ENCODE measurements around the gene NEK3.
"Not testable (repeated sequence)": the region's sequence is repeated elsewhere in the genome, so short reads cannot be mapped to it uniquely, and the experiment has no call there.

NEK3 gene

GRCh38 chr13:52109116-52109670 lies 50.2 kb downstream of the NEK3 start:
- no peak overlapping the region for H3K4me3 ChIP-seq (ENCODE audit: control insufficient read depth, low read depth, low read length)
- TF ChIP-seq, protein P1, sequence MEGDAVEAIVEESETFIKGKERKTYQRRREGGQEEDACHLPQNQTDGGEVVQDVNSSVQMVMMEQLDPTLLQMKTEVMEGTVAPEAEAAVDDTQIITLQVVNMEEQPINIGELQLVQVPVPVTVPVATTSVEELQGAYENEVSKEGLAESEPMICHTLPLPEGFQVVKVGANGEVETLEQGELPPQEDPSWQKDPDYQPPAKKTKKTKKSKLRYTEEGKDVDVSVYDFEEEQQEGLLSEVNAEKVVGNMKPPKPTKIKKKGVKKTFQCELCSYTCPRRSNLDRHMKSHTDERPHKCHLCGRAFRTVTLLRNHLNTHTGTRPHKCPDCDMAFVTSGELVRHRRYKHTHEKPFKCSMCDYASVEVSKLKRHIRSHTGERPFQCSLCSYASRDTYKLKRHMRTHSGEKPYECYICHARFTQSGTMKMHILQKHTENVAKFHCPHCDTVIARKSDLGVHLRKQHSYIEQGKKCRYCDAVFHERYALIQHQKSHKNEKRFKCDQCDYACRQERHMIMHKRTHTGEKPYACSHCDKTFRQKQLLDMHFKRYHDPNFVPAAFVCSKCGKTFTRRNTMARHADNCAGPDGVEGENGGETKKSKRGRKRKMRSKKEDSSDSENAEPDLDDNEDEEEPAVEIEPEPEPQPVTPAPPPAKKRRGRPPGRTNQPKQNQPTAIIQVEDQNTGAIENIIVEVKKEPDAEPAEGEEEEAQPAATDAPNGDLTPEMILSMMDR (IDR thresholded peaks at IDR 0.05; ENCODE audit: control insufficient read depth, insufficient read depth, low read depth, low read length, missing control alignments) = no peak
- DNase-seq (ENCODE audit: low read depth) = no peak

DNA sequence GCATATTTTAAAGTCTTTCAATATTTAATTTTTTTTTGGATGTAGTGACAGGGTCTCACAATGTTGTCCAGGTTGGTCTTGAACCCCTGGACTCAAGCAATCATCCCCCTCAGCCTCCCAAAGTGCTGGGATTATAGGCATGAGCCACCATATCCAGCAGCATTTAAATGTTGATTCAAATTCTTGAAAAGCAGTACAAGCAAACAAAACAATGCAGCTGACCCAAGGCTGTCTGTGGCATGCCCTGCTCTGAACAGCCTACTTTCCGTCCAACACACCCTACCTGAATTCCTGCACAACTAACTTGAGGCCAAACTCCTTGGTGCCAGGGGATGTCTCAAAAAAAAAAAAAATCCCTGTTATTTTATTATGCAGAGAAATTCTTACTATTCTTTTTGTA lies 53.6 kb downstream of the NEK3 start:
- TF ChIP-seq, protein P1 (IDR thresholded peaks at IDR 0.05; ENCODE audit: control insufficient read depth, insufficient read depth, low read depth, low read length, missing control alignments) = no peak
- DNase-seq (ENCODE audit: low read depth) = no peak
- H3K4me3 ChIP-seq (ENCODE audit: control insufficient read depth, low read depth, low read length) = no peak overlapping the region

DNA sequence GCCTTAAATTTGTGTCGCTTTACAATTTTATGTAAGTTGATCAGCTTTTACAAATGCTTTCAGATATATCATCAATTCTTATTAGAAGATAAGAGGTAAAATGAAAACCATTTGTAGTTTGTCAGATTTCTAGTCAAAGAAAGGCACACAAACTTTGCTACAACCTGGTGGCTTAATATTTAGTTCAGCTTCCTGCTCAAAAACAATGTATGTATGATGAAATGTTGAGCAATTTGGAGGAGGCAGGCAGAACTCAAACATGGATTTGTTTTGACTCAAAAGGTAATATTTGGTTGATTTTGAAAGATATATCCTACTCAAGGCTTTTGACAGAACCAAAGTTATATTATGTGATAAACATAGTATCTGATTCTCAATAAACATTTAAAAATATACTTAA lies 54.8 kb downstream of the NEK3 start:
- TF ChIP-seq, protein P1 (IDR thresholded peaks at IDR 0.05; ENCODE audit: control insufficient read depth, insufficient read depth, low read depth, low read length, missing control alignments) = no peak
- H3K4me3 ChIP-seq (ENCODE audit: control insufficient read depth, low read depth, low read length) = no peak overlapping the region
- DNase-seq (ENCODE audit: low read depth) = no peak

DNA sequence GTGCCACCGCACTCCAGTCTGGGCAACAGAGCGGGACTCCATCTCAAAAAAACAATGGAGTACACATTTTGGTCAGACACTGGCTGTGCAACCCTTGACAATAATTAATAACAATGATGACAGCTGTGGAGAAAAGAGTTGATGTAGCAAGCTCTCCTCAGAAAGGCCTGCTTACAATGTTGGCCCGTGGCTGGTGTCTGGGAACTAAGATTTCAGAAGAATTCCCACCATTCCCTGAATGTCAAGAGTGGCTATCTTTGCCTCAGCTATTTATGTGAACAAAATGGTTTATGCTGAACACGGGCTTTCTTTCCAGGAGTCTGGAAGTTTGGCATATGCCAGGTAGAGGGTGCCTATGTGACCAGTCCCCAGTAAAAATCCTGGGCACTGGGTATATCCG lies 56.0 kb downstream of the NEK3 start:
- no peak overlapping the region for H3K4me3 ChIP-seq (ENCODE audit: control insufficient read depth, low read depth, low read length)
- no peak for DNase-seq (ENCODE audit: low read depth)
- TF ChIP-seq, protein P1 (IDR thresholded peaks at IDR 0.05; ENCODE audit: control insufficient read depth, insufficient read depth, low read depth, low read length, missing control alignments) = no peak

DNA sequence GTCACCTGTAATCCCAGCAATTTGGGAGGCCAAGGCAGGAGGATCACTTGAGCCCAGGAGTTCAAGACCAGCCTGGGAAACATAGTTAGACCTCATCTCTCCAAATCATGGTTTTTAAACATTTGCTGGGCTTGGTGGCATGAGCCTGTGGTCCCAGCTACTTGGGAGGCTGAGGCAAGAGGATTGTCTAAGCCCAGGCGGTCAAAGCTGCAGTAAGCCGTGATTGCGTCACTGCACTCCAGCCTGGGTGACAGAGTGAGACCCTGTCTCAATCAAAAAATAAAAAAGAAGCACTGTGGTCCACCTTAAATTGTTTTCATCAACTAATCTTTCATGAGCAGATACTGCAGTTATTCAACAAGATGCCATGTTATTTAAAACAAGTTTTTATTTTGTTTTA lies 57.0 kb downstream of the NEK3 start:
- not testable (repeated sequence) for DNase-seq (ENCODE audit: low read depth); H3K4me3 ChIP-seq (ENCODE audit: control insufficient read depth, low read depth, low read length)

GRCh38 chr13:52097197-52097596 lies 62.2 kb downstream of the NEK3 start:
- DNase-seq (ENCODE audit: low read depth) = no peak
- TF ChIP-seq, protein P1 (IDR thresholded peaks at IDR 0.05; ENCODE audit: control insufficient read depth, insufficient read depth, low read depth, low read length, missing control alignments) = no peak
- H3K4me3 ChIP-seq (ENCODE audit: control insufficient read depth, low read depth, low read length) = no peak overlapping the region

DNA sequence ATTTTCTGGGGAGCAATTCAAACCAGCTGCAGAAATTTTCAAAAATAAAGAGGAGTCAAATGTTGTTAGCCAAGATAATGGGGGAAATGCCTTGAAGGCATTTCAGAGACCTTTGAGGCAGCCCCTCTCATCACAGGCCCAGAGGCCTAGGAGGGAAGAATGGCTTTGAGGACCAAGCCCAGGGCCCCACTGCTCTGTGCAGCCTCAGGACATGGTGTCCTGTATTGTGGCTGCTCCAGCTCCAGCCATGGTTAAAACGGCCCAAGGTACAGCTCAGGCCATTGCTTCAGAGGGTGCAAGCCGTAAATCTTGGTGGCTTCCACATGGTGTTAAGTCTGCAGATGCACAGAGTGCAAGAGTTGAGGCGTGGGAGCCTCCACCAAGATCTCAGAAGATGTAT lies 62.6 kb downstream of the NEK3 start:
- H3K4me3 ChIP-seq (ENCODE audit: control insufficient read depth, low read depth, low read length) = no peak overlapping the region
- TF ChIP-seq, protein P1 (IDR thresholded peaks at IDR 0.05; ENCODE audit: control insufficient read depth, insufficient read depth, low read depth, low read length, missing control alignments) = no peak
- DNase-seq (ENCODE audit: low read depth) = no peak

All from AG09309 (cell line).